Measurements from ENCODE around the gene TBC1D24. TPM values are rescaled to one million over a fixed set of nuclear protein-coding genes. Genes with fewer than 3 reads are reported as not detected.
A peak's percentile ranks its signal among the peaks of the same experiment; 100 is the strongest.

TBC1D24 gene
- total RNA-seq, 2 donors from 2014 or later: 8.4 to 15.8 TPM

DNA sequence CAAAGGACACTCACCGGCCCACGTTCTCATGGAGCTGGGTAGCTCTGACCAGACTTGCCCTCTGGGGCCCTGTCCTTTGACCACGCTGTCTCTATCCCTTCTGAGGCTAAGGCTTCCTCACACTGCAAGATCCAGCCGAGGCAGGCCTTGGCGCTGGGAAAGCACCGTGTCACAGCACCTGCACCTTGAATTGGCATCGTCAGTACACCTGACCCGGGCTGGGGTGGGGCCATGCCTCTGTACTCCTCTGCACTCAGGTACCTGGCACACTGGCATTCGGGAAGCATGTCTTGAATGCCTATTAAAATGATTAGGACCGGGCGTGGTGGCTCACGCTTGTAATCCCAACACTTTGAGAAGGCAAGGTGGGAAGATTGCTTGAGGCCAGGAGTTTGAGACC is 6.0 kb downstream of the TBC1D24 start:
- TF ChIP-seq, protein P1, sequence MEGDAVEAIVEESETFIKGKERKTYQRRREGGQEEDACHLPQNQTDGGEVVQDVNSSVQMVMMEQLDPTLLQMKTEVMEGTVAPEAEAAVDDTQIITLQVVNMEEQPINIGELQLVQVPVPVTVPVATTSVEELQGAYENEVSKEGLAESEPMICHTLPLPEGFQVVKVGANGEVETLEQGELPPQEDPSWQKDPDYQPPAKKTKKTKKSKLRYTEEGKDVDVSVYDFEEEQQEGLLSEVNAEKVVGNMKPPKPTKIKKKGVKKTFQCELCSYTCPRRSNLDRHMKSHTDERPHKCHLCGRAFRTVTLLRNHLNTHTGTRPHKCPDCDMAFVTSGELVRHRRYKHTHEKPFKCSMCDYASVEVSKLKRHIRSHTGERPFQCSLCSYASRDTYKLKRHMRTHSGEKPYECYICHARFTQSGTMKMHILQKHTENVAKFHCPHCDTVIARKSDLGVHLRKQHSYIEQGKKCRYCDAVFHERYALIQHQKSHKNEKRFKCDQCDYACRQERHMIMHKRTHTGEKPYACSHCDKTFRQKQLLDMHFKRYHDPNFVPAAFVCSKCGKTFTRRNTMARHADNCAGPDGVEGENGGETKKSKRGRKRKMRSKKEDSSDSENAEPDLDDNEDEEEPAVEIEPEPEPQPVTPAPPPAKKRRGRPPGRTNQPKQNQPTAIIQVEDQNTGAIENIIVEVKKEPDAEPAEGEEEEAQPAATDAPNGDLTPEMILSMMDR (IDR thresholded peaks at IDR 0.05): no peak
- Histone ChIP-seq H3K4me1 (peaks cover 7% of the 10 kb centered on the region), H3K9ac (ENCODE audit: low read depth in 2 of 2, low read length in 2 of 2) (peak overlapping the region in 1 of 2 donors; percentile 1), H3K27me3 (no peaks in the 10 kb centered on the region), H3K36me3 (no peaks in the 10 kb centered on the region), H3K9me3 (no peaks in the 10 kb centered on the region), H3K27ac (no peak overlapping the region), H3K4me3 (no peak overlapping the region)
- DNase-seq: peak; percentile 84
- intact Hi-C loops (cut with DNase I): no loop called here

DNA sequence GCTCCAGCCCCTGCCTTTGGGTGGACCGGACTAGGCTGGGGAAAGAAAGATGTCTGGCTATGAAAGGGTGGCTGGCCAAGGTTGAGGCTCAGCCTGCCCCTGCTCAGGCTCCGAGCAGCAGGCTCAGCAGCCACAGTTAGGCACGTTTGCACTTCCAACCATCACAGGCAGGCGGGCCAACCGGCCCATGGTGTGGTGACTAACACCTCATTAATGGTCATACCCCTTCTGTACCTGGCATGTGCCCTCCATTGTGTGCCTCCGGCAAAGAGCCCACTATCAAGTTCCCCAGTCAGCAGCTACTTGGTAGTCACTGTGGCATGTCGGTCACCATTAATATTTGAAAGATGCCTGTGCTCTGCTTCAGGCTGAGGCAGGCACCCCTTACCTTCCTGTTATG is 6.7 kb downstream of the TBC1D24 start:
- no peak for DNase-seq
- Histone ChIP-seq H3K9me3 (no peaks in the 10 kb centered on the region), H3K9ac (ENCODE audit: low read depth in 2 of 2, low read length in 2 of 2) (peak overlapping the region in 1 of 2 donors; percentile 15), H3K4me3 (no peak overlapping the region), H3K27me3 (no peaks in the 10 kb centered on the region), H3K27ac (no peak overlapping the region), H3K4me1 (peaks cover 4% of the 10 kb centered on the region), H3K36me3 (no peaks in the 10 kb centered on the region)
- intact Hi-C loops (cut with DNase I): no loop called here
- TF ChIP-seq, protein P1 (IDR thresholded peaks at IDR 0.05): no peak

DNA sequence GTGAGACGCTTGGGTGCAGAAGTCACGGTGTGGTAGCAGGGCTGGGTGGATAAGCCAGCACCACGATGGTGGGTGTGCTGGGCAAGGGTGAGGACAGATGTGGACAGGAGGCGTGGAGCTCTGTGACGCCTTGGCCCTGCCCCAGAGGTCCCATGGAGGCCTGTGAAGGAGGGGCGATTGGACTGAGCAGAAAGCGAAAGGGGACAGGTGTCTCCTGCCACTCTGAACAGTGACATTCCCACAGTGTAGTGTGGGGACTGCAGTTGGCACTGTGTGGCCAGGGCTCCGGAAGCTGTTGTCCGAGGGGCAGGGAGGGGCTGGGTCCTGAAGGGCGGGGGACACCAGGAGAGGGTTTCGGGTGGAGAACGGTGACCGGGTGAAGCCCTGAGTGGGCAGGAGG is 7.3 kb downstream of the TBC1D24 start:
- no peak for DNase-seq
- H3K27ac ChIP-seq: peak overlapping the region; percentile 27
- H3K27me3 ChIP-seq: no peaks in the 10 kb centered on the region
- no peaks in the 10 kb centered on the region for H3K36me3 ChIP-seq
- no peak overlapping the region for H3K4me3 ChIP-seq
- TF ChIP-seq, protein P1 (IDR thresholded peaks at IDR 0.05): no peak
- H3K9me3 ChIP-seq: no peaks in the 10 kb centered on the region
- H3K4me1 ChIP-seq: peaks cover 4% of the 10 kb centered on the region
- intact Hi-C loops (cut with DNase I): no loop called here
- no peak overlapping the region for H3K9ac ChIP-seq (ENCODE audit: low read depth in 2 of 2, low read length in 2 of 2)

DNA sequence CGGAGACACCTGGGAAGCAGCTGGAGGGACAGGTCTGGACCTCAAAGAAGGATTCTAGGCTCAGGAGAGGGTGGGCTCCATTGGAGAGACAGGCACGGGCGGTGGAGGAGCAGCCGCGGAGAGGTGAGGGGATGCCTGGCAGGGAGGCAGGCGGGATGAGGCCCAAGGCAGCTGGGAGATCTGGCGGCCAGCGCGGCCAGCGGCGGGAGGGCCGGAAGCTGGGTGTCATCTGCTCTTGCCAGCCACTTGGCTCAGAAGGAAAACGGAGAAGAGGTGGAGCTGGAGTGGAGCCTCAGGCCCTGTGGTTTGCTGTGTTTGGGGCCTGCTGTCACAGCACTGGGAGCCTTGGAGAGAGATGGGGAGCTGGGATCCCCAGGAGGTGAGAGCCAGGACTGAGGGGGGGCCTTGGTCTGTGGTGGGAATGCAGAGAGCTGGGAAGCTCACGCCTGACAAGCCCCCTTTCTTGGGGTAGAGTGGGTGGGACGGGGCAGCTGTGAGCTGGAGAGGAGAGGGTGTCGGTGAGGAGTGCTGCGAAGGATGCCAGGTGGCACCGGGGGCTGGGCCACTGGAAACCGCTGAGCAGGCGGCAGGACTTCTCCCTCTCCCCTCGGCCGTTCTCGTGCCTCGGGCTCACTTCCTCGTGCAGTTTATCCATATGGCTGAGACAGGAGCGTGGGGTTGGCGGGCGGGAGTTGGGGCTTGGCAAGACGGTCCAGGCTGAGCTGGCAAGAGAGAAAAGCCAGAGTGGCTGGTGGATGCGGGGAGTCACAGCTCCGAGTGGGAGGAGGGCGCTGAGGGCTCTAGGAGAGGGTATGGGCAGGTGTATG is 8.0 kb downstream of the TBC1D24 start:
- Histone ChIP-seq H3K27ac (peak overlapping the region; percentile 27), H3K9me3 (no peaks in the 10 kb centered on the region), H3K9ac (ENCODE audit: low read depth in 2 of 2, low read length in 2 of 2) (peak overlapping the region; percentile 26 to 56), H3K36me3 (no peaks in the 10 kb centered on the region), H3K4me3 (no peak overlapping the region), H3K27me3 (no peaks in the 10 kb centered on the region), H3K4me1 (peaks cover 4% of the 10 kb centered on the region)
- TF ChIP-seq, protein P1 (IDR thresholded peaks at IDR 0.05): no peak
- intact Hi-C loops (cut with DNase I): no loop called here
- DNase-seq: no peak

DNA sequence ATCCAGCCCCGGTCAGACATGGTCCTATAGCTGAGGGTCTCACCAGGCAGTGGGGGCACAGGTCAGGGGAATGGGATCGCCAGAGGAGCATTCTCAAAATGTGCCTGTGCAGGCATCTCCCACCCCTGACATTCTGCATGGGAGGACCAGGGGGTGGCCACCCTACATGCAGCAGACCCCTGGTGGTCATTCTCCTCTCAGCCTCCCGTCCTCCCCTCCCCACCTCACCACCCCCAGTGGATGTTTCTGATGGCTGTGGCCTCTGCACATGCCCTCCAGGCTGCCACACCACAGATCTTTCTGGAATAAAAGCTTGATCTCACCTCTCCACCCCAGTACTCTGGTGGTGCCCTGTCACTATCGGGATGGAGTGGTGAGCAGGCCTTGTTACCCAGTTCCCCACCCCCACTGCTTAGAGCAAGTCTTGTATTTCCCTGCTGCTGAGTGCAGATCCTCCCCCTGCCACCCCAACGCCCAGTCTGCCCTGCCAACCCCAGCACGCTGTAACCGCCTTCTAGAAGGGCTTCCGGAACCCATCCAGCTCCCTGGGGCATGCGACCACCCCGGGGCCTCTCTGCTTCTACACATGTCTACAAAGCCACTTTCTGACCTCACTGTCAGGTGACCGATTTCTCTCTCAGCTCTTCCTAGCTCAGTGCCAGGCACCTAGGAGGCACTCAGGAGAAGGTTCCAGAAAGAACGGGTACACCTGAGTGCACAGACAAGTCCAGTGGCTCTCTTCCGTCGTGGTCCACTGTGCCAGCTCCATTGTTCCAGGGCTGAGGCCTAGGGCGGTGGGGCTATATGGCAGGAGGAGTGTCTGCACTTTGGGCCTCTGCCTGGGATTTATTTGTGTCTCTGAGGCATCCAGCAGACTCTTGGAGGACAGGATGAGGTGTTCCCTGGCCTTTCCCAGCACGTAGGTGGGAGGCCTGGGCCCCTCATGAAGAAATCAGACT is 9.3 kb downstream of the TBC1D24 start:
- intact Hi-C loops (cut with DNase I): no loop called here
- H3K4me1 ChIP-seq: peaks cover 4% of the 10 kb centered on the region
- no peak overlapping the region for H3K9ac ChIP-seq (ENCODE audit: low read depth in 2 of 2, low read length in 2 of 2)
- H3K36me3 ChIP-seq: no peaks in the 10 kb centered on the region
- TF ChIP-seq, protein P1 (IDR thresholded peaks at IDR 0.05): no peak
- no peak overlapping the region for H3K27ac ChIP-seq
- no peaks in the 10 kb centered on the region for H3K9me3 ChIP-seq
- H3K27me3 ChIP-seq: no peaks in the 10 kb centered on the region
- H3K4me3 ChIP-seq: no peak overlapping the region
- DNase-seq: no peak

Data from colonic mucosa (tissue), 4 donors.